Stimulated activated naive B cell treated with anti-CD40 and anti-IgM and Interleukin-4, amounts not matched to agents 10 μg/mL and 1 μg/mL and 100 μg/mL, for 72 hours (primary cell): ENCODE measurements around the gene RBM26.
A peak's percentile ranks its signal among the peaks of the same experiment; 100 is the strongest.
"Not testable (repeated sequence)": the region's sequence is repeated elsewhere in the genome, so short reads cannot be mapped to it uniquely, and the experiment has no call there.

Experiments used
- ATAC-seq, 2 donors: fragments of 150-1000 bp; cut with Tn5 transposase; replicated peaks; 2 replicates each; pipeline ENCODE4 v1.10.0; 2021; ENCODE audit warnings: moderate library complexity in 1 of 2
- DNase-seq: peaks from one replicate; pipeline ENCODE4 v3.0.0; 2021
- H3K27ac Mint-ChIP-seq: one replicate; pipeline ENCODE4 v1.8.0; 2022; ENCODE audit warnings: mild to moderate bottlenecking, mixed read lengths
- H3K27me3 Mint-ChIP-seq, 2 donors: one replicate each; pipeline ENCODE4 v1.8.0; 2022; ENCODE audit warnings: mixed read lengths in 2 of 2
- H3K36me3 Mint-ChIP-seq, 2 donors: one replicate each; pipeline ENCODE4 v1.8.0; 2022; ENCODE audit warnings: mixed read lengths in 2 of 2, mild to moderate bottlenecking in 1 of 2
- H3K4me1 Mint-ChIP-seq, 2 donors: one replicate each; pipeline ENCODE4 v1.8.0; 2022; ENCODE audit warnings: mixed read lengths in 2 of 2, mild to moderate bottlenecking in 1 of 2
- H3K4me3 Mint-ChIP-seq, 2 donors: one replicate each; pipeline ENCODE4 v1.8.0; 2022; ENCODE audit warnings: mild to moderate bottlenecking in 2 of 2, mixed read lengths in 2 of 2, moderate library complexity in 1 of 2
- H3K9me3 Mint-ChIP-seq, 2 donors: one replicate each; pipeline ENCODE4 v1.8.0; 2022; ENCODE audit warnings: mixed read lengths in 2 of 2, mild to moderate bottlenecking in 1 of 2

RBM26 gene

GRCh38 chr13:79359064-79359463, 47.0 kb downstream of the RBM26 start:
- no peaks in the 10 kb centered on the region for H3K9me3 Mint-ChIP-seq
- H3K4me1 Mint-ChIP-seq, result peaks cover 17 to 36% of the 10 kb centered on the region in 2 donors
- H3K36me3 Mint-ChIP-seq, result peaks cover 30 to 39% of the 10 kb centered on the region in 2 donors
- DNase-seq (no peak), ATAC-seq (peak; percentile 56 to 71)
- no peak overlapping the region for H3K4me3 Mint-ChIP-seq
- no peaks in the 10 kb centered on the region for H3K27me3 Mint-ChIP-seq
- H3K27ac Mint-ChIP-seq, result peak overlapping the region; percentile 7

- ATAC-seq, result no peak
- Mint-ChIP-seq H3K36me3 (peaks cover 23 to 40% of the 10 kb centered on the region in 2 donors), H3K27me3 (no peaks in the 10 kb centered on the region), H3K9me3 (no peaks in the 10 kb centered on the region), H3K4me3 (no peak overlapping the region), H3K27ac (peak overlapping the region; percentile 20), H3K4me1 (peaks cover 2 to 18% of the 10 kb centered on the region in 2 donors)
- DNase-seq, result no peak
Measured at GRCh38 chr13:79354285-79354684, 51.8 kb downstream of the RBM26 start.

GRCh38 chr13:79353693-79354092, 52.4 kb downstream of the RBM26 start:
- ATAC-seq (no peak), DNase-seq (no peak)
- no peaks in the 10 kb centered on the region for H3K9me3 Mint-ChIP-seq
- H3K4me1 Mint-ChIP-seq, result peaks cover 0 to 12% of the 10 kb centered on the region in 2 donors
- peaks cover 19 to 38% of the 10 kb centered on the region in 2 donors for H3K36me3 Mint-ChIP-seq
- no peaks in the 10 kb centered on the region for H3K27me3 Mint-ChIP-seq
- no peak overlapping the region for H3K4me3 Mint-ChIP-seq
- H3K27ac Mint-ChIP-seq, result peak overlapping the region; percentile 4

- H3K36me3 Mint-ChIP-seq, result peaks cover 21 to 43% of the 10 kb centered on the region in 2 donors
- no peak for DNase-seq
Measured at GRCh38 chr13:79352107-79352506, 53.9 kb downstream of the RBM26 start.

GRCh38 chr13:79349608-79350007, 56.4 kb downstream of the RBM26 start:
- Mint-ChIP-seq H3K4me1 (peaks cover 7 to 36% of the 10 kb centered on the region in 2 donors), H3K36me3 (peaks cover 28 to 48% of the 10 kb centered on the region in 2 donors)
- ATAC-seq, H3K27me3 Mint-ChIP-seq, H3K9me3 Mint-ChIP-seq, DNase-seq, H3K27ac Mint-ChIP-seq, H3K4me3 Mint-ChIP-seq: not testable (repeated sequence)

More at GRCh38 chr13:79352107-79352506, 53.9 kb downstream of the RBM26 start:
- ATAC-seq, result no peak
- no peaks in the 10 kb centered on the region for H3K9me3 Mint-ChIP-seq
- no peaks in the 10 kb centered on the region for H3K27me3 Mint-ChIP-seq
- H3K27ac Mint-ChIP-seq, result no peak overlapping the region
- peaks cover 3 to 24% of the 10 kb centered on the region in 2 donors for H3K4me1 Mint-ChIP-seq
- H3K4me3 Mint-ChIP-seq, result no peak overlapping the region

DNA sequence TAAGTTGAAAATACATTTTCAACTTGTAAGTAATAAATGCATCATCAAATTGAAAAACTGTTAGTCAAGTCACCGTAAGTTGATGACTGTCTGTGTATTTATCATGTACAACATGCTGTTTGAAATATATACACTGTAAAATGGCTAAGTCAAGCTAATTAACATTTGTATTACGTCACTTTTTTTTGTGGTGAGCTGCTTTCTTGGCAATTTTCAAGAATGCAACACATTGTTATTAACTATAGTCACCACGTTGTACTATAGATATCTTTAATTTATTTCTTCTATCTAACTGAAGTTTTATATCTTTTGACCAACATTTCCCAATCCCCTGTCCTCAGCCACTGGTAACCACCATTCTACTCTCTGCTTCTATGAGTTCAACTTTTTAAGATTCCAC, 57.0 kb downstream of the RBM26 start:
- DNase-seq, result no peak
- H3K4me3 Mint-ChIP-seq, result no peak overlapping the region
- peaks cover 28 to 48% of the 10 kb centered on the region in 2 donors for H3K36me3 Mint-ChIP-seq
- no peak for ATAC-seq
- no peaks in the 10 kb centered on the region for H3K27me3 Mint-ChIP-seq
- peaks cover 7 to 36% of the 10 kb centered on the region in 2 donors for H3K4me1 Mint-ChIP-seq
- H3K9me3 Mint-ChIP-seq, result no peaks in the 10 kb centered on the region
- H3K27ac Mint-ChIP-seq, result no peak overlapping the region

DNA sequence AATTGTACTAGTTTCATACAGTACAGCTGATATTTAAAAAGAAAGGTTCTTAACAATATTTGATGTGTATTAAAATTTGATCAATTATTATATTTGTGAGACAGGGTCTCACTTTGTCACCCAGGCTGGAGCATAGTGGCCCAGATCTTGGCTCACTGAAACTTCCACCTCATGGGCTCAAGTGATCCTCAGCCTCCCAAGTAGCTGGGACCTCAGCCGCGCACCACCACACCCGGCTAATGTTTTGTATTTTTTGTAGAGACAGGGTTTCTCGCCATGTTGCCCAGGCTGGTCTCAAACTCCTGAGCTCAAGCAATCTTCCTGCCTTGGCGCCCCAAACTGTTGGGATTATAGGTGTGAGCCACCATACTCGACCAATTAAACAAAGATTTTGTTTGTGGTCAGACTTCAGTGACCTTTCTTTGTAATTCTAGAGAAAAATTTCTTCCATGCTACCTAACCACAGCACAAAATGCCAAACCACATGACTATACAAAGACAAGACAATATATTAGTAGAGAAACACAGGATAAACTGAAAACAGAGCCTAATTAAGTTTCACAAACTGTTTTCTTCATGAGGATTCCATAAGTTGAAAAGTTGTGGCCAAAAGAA, 59.6 kb downstream of the RBM26 start:
- no peak for DNase-seq
- no peaks in the 10 kb centered on the region for H3K27me3 Mint-ChIP-seq
- H3K27ac Mint-ChIP-seq, result peak overlapping the region; percentile 48
- peaks cover 7 to 31% of the 10 kb centered on the region in 2 donors for H3K4me1 Mint-ChIP-seq
- peak overlapping the region; percentile 20 to 51 for H3K4me3 Mint-ChIP-seq
- ATAC-seq, result peak; percentile 88 to 92
- H3K36me3 Mint-ChIP-seq, result peaks cover 21 to 38% of the 10 kb centered on the region in 2 donors
- H3K9me3 Mint-ChIP-seq, result no peaks in the 10 kb centered on the region

GRCh38 chr13:79341202-79341601, 64.9 kb downstream of the RBM26 start:
- Mint-ChIP-seq H3K9me3 (no peaks in the 10 kb centered on the region), H3K4me1 (peaks cover 6 to 25% of the 10 kb centered on the region in 2 donors), H3K27me3 (no peaks in the 10 kb centered on the region), H3K27ac (no peak overlapping the region), H3K36me3 (peaks cover 39 to 42% of the 10 kb centered on the region in 2 donors), H3K4me3 (no peak overlapping the region)
- ATAC-seq (no peak), DNase-seq (no peak)

DNA sequence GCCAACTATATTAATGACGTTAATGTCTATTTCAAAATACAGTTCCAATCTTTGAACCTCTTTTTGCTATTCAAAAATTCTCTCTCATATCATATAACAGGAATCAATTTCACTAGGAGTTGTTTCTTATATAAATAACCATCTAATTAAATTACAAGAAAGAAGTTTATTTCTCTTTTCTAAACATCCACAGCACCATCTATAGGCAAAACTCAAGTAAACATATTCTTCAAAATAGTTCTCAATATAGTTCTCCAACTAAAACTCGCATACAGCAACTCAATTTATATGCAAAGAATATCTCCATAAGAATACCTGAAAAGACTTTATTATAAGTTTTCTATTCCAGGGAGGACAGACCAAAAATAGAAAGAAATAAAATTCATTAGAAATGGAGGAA, 65.6 kb downstream of the RBM26 start:
- Mint-ChIP-seq H3K4me1 (peaks cover 6 to 24% of the 10 kb centered on the region in 2 donors), H3K27ac (no peak overlapping the region), H3K36me3 (peaks cover 42 to 49% of the 10 kb centered on the region in 2 donors), H3K27me3 (no peaks in the 10 kb centered on the region), H3K9me3 (no peaks in the 10 kb centered on the region), H3K4me3 (no peak overlapping the region)
- DNase-seq (no peak), ATAC-seq (no peak)

- Mint-ChIP-seq H3K27me3 (no peaks in the 10 kb centered on the region), H3K4me1 (peaks cover 6 to 17% of the 10 kb centered on the region in 2 donors), H3K9me3 (no peaks in the 10 kb centered on the region), H3K36me3 (peaks cover 45 to 57% of the 10 kb centered on the region in 2 donors), H3K4me3 (no peak overlapping the region), H3K27ac (peak overlapping the region; percentile 65)
- no peak for DNase-seq
- ATAC-seq, result no peak
Measured at GRCh38 chr13:79338343-79338742, 67.7 kb downstream of the RBM26 start.

DNA sequence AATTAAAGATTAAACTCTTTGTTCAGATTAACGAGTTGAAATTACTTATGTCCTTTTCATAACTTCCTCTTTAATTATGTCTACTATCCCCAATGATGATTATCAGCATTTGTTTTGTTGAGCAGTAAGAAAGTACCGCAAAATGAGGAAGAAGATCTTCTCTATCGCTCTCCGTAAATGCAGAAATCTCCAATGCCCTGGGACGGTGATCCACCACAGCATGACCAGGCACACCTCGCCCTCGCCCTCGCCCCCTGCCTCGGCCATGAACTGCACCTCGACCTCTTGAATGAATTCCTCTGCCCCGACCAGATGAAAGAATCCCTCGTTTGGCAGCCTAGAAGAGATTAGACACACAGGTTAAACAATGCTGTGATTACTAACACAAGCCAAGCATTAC, 69.1 kb downstream of the RBM26 start:
- Mint-ChIP-seq H3K4me1 (peaks cover 6 to 17% of the 10 kb centered on the region in 2 donors), H3K4me3 (peak overlapping the region; percentile 4 to 55), H3K27me3 (no peaks in the 10 kb centered on the region), H3K9me3 (no peaks in the 10 kb centered on the region), H3K27ac (peak overlapping the region; percentile 80), H3K36me3 (peaks cover 45 to 63% of the 10 kb centered on the region in 2 donors)
- ATAC-seq (peak; percentile 82 to 86), DNase-seq (no peak)

- Mint-ChIP-seq H3K27ac (no peak overlapping the region), H3K4me1 (no peaks in the 10 kb centered on the region), H3K4me3 (no peak overlapping the region), H3K27me3 (no peaks in the 10 kb centered on the region), H3K9me3 (no peaks in the 10 kb centered on the region), H3K36me3 (peaks cover 13 to 28% of the 10 kb centered on the region in 2 donors)
- ATAC-seq (no peak), DNase-seq (no peak)
Measured at GRCh38 chr13:79328510-79328909, 77.5 kb downstream of the RBM26 start.

- DNase-seq (no peak), ATAC-seq (no peak)
- H3K27ac Mint-ChIP-seq, result no peak overlapping the region
- H3K4me3 Mint-ChIP-seq, result no peak overlapping the region
- no peaks in the 10 kb centered on the region for H3K27me3 Mint-ChIP-seq
- no peaks in the 10 kb centered on the region for H3K4me1 Mint-ChIP-seq
- peaks cover 9 to 24% of the 10 kb centered on the region in 2 donors for H3K36me3 Mint-ChIP-seq
- no peaks in the 10 kb centered on the region for H3K9me3 Mint-ChIP-seq
Measured at GRCh38 chr13:79320433-79320832, 85.6 kb downstream of the RBM26 start.

GRCh38 chr13:79318664-79319063, 87.4 kb downstream of the RBM26 start:
- H3K36me3 Mint-ChIP-seq, result peaks cover 10 to 25% of the 10 kb centered on the region in 2 donors
- ATAC-seq, result no peak

DNA sequence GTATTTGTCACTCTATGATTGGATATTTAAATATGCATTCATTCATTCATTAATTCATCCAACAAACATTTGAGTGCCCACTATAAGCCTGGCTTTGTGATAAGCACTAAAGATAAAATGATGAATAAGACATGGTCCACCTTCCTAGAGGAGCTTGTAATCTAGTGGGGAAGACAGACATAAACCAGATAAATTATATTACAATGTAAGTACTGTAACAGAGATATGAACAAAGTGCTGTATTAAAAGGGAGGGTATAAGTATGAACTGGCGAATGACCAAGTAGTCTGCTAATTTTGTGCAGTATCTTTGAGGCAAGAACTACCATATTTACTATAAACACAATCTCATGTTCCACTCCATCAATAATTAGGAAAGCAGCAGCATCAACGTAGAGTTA, 88.2 kb downstream of the RBM26 start:
- no peaks in the 10 kb centered on the region for H3K9me3 Mint-ChIP-seq
- no peaks in the 10 kb centered on the region for H3K4me1 Mint-ChIP-seq
- no peak overlapping the region for H3K27ac Mint-ChIP-seq
- ATAC-seq (no peak), DNase-seq (no peak)
- no peaks in the 10 kb centered on the region for H3K27me3 Mint-ChIP-seq
- no peak overlapping the region for H3K4me3 Mint-ChIP-seq
- H3K36me3 Mint-ChIP-seq, result peaks cover 10 to 27% of the 10 kb centered on the region in 2 donors

More at GRCh38 chr13:79318664-79319063, 87.4 kb downstream of the RBM26 start:
- Mint-ChIP-seq H3K27ac (no peak overlapping the region), H3K4me1 (no peaks in the 10 kb centered on the region), H3K4me3 (no peak overlapping the region), H3K9me3 (no peaks in the 10 kb centered on the region), H3K27me3 (no peaks in the 10 kb centered on the region)
- DNase-seq, result no peak
